UCSD-AML1 (cell line): ENCODE measurements around the gene CLDN5.

Experiments used
- DNase-seq: peaks from one replicate; lab custom pipeline; 2025; ENCODE audit not compliant: unreplicated experiment; lab: John Stamatoyannopoulos, UW

CLDN5 gene

GRCh38 chr22:19523240-19524169 is 705 bp downstream of the CLDN5 start:
- DNase-seq = no peak

- no peak for DNase-seq
Observed at GRCh38 chr22:19522881-19523239, 1.4 kb downstream of the CLDN5 start.

- no peak for DNase-seq
Observed at GRCh38 chr22:19522190-19522880, 1.9 kb downstream of the CLDN5 start.

GRCh38 chr22:19520566-19521305 is 3.5 kb downstream of the CLDN5 start:
- DNase-seq = no peak

- DNase-seq = no peak
Observed at GRCh38 chr22:19520007-19520406, 4.2 kb downstream of the CLDN5 start.

- no peak for DNase-seq
Observed at GRCh38 chr22:19519041-19519926, 4.9 kb downstream of the CLDN5 start.

GRCh38 chr22:19518635-19519034 is 5.6 kb downstream of the CLDN5 start:
- no peak for DNase-seq

- DNase-seq = no peak
Observed at GRCh38 chr22:19517919-19518611, 6.1 kb downstream of the CLDN5 start.

- DNase-seq = no peak
Observed at GRCh38 chr22:19517171-19517500, 7.1 kb downstream of the CLDN5 start.

- no peak for DNase-seq
Observed at GRCh38 chr22:19516378-19517170, 7.6 kb downstream of the CLDN5 start.

GRCh38 chr22:19515654-19516377 is 8.4 kb downstream of the CLDN5 start:
- no peak for DNase-seq

- DNase-seq = no peak
Observed at GRCh38 chr22:19514831-19515565, 9.2 kb downstream of the CLDN5 start.

- DNase-seq = no peak
Observed at GRCh38 chr22:19513823-19514222, 10.4 kb downstream of the CLDN5 start.

GRCh38 chr22:19510919-19511341 is 13.3 kb downstream of the CLDN5 start:
- DNase-seq = no peak

GRCh38 chr22:19509923-19510322 is 14.3 kb downstream of the CLDN5 start:
- DNase-seq = no peak

- DNase-seq = no peak
Observed at GRCh38 chr22:19509191-19509590, 15.0 kb downstream of the CLDN5 start.

- DNase-seq = no peak
Observed at GRCh38 chr22:19508024-19508776, 16.0 kb downstream of the CLDN5 start.
